CD4-positive, alpha-beta T cell treated with Interleukin-15 for 1 hour (primary cell): ENCODE measurements around the gene ACKR1.
A peak's percentile ranks its signal among the peaks of the same experiment; 100 is the strongest.

ENCODE experiments used
- DNase-seq: peaks from one replicate; pipeline ENCODE4 v3.0.0-alpha.2; 2020

The ACKR1 gene

GRCh38 chr1:159187647-159188374 is 16.9 kb upstream of the ACKR1 start:
- no peak for DNase-seq

- peak; percentile 60 for DNase-seq
These were observed 16.3 kb upstream of the ACKR1 start for GRCh38 chr1:159188375-159188788.

- DNase-seq, result no peak
These were observed 14.2 kb upstream of the ACKR1 start for GRCh38 chr1:159190441-159190840.

- DNase-seq, result no peak
These were observed 8.1 kb upstream of the ACKR1 start for GRCh38 chr1:159196543-159196942.

- DNase-seq, result peak; percentile 41
These were observed 6.8 kb upstream of the ACKR1 start for GRCh38 chr1:159197561-159198557.

- no peak for DNase-seq
These were observed 4.8 kb upstream of the ACKR1 start for GRCh38 chr1:159199901-159200300.

- DNase-seq, result no peak
These were observed 3.9 kb upstream of the ACKR1 start for GRCh38 chr1:159200769-159201168.

GRCh38 chr1:159201642-159202041 is 3.0 kb upstream of the ACKR1 start:
- DNase-seq, result no peak

- DNase-seq, result no peak
These were observed 1.1 kb upstream of the ACKR1 start for GRCh38 chr1:159203610-159204009.

- DNase-seq, result no peak
These were observed 550 bp downstream of the ACKR1 start for GRCh38 chr1:159205225-159205624.

GRCh38 chr1:159206110-159206509 is 1.4 kb downstream of the ACKR1 start:
- DNase-seq, result no peak

GRCh38 chr1:159207080-159207479 is 2.4 kb downstream of the ACKR1 start:
- DNase-seq, result no peak

- DNase-seq, result no peak
These were observed 3.1 kb downstream of the ACKR1 start for GRCh38 chr1:159207774-159208173.

GRCh38 chr1:159208175-159208825 is 3.6 kb downstream of the ACKR1 start:
- no peak for DNase-seq

- DNase-seq, result no peak
These were observed 4.4 kb downstream of the ACKR1 start for GRCh38 chr1:159209061-159209460.

GRCh38 chr1:159211331-159212136 is 6.9 kb downstream of the ACKR1 start:
- no peak for DNase-seq

- no peak for DNase-seq
These were observed 7.9 kb downstream of the ACKR1 start for GRCh38 chr1:159212596-159212995.

GRCh38 chr1:159214149-159214760 is 9.6 kb downstream of the ACKR1 start:
- DNase-seq, result no peak

- DNase-seq, result no peak
These were observed 14.3 kb downstream of the ACKR1 start for GRCh38 chr1:159218649-159219636.

GRCh38 chr1:159222075-159222865 is 17.6 kb downstream of the ACKR1 start:
- DNase-seq, result no peak
